BJ (cell line): Measurements from ENCODE around the gene UBE2C. TPM values are rescaled to one million over a fixed set of nuclear protein-coding genes. Genes with fewer than 3 reads are reported as not detected.

Experiments used
- CTCF ChIA-PET: fragments of 350-600 bp; formaldehyde crosslinking; extraction: SDS; loops from one replicate; lab custom pipeline; 2021; ENCODE audit warnings: antibody characterized with exemption, inconsistent platforms; lab: Yijun Ruan, JAX
- POLR2A ChIA-PET: fragments of 300-600 bp; sonication (Branson Sonifier 250); formaldehyde crosslinking; extraction: SDS; loops from one replicate; lab custom pipeline; 2021; ENCODE audit warnings: antibody characterized with exemption; lab: Charles Lee
- DNase-seq: peaks from one replicate; pipeline ENCODE4 v3.0.0-alpha.2; 2011; ENCODE audit warnings: low read depth
- H3K27me3 ChIP-seq: 2 replicates; pipeline ENCODE4 v1.6.0; 2011; ENCODE audit warnings: low read length; ENCODE audit not compliant: control insufficient read depth, insufficient read depth
- H3K36me3 ChIP-seq: 2 replicates; pipeline ENCODE4 v1.5.1; 2011; ENCODE audit warnings: low read length; ENCODE audit not compliant: control insufficient read depth, insufficient read depth
- H3K4me3 ChIP-seq: 2 replicates; pipeline ENCODE4 v1.5.1; 2011; ENCODE audit warnings: low read depth, mild to moderate bottlenecking, control low read depth, low read length
- polyA plus RNA-seq: library from polyadenylated mRNA; depleted of rRNA; stranded (reverse); fragments of >200 nt; gene quantifications from 2 replicates; pipeline ENCODE4 v1.2.3, GENCODE V29; 2011
- TF ChIP-seq, protein P1 (sequence below): IDR thresholded peaks from 2 replicates; pipeline ENCODE4 v1.5.1; 2011; ENCODE audit warnings: low read depth, mild to moderate bottlenecking, control low read depth, inconsistent platforms, low read length, moderate library complexity; ENCODE audit not compliant: insufficient read depth

Gene UBE2C
- polyA plus RNA-seq, 1 experiment = 90.8 TPM

DNA sequence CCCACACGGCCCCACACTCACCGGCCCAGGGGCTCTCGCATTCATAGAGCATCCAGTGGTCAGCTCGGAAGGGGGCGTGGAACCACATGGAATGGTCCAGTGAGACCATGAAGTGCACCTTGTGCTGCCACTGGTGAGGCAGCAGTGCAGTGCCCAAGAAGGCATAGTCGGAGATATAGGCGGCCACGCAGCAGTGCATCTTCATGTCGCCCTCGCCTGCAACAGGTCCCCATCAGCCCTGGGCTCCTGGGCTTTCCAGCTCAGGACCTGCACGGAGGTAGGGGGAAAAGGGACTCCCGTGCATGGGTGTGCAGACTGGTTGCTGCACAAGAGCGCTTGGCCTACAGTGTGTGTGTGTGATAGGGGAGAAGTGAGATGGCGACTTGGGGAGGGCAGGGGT lies 31.1 kb downstream of the UBE2C start:
- no peak overlapping the region for H3K4me3 ChIP-seq
- no peak for DNase-seq
- CTCF ChIA-PET = interaction anchor here (1.5 kb wide), 1 partner anchor 19 kb away, joined by 5 read pairs; no protein-coding TSS in a partner anchor
- TF ChIP-seq, protein P1, sequence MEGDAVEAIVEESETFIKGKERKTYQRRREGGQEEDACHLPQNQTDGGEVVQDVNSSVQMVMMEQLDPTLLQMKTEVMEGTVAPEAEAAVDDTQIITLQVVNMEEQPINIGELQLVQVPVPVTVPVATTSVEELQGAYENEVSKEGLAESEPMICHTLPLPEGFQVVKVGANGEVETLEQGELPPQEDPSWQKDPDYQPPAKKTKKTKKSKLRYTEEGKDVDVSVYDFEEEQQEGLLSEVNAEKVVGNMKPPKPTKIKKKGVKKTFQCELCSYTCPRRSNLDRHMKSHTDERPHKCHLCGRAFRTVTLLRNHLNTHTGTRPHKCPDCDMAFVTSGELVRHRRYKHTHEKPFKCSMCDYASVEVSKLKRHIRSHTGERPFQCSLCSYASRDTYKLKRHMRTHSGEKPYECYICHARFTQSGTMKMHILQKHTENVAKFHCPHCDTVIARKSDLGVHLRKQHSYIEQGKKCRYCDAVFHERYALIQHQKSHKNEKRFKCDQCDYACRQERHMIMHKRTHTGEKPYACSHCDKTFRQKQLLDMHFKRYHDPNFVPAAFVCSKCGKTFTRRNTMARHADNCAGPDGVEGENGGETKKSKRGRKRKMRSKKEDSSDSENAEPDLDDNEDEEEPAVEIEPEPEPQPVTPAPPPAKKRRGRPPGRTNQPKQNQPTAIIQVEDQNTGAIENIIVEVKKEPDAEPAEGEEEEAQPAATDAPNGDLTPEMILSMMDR = no peak
- POLR2A ChIA-PET = interaction anchor here (0.6 kb wide), 1 partner anchor 8 kb away, joined by 3 read pairs; no protein-coding TSS in a partner anchor
- no peaks in the 10 kb centered on the region for H3K27me3 ChIP-seq
- H3K36me3 ChIP-seq = peaks cover 24% of the 10 kb centered on the region

DNA sequence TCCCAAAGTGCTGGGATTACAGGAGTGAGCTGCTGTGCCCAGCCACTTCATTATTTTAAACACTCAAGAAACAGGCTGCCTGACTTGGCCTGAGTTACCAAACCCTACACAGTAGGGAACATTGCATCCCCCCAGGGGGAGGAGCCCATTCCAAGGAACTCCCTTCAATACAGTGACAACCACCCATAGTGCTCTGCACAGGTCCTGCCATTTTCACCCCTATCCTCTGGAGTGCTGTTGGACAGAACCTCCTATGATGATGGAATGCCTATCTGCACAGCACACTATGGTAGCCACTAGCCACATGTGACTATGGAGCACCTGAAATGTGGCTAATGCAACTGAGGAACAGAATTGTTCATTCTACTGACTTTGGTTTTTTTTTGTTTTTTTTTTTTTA lies 33.0 kb downstream of the UBE2C start:
- no peak for DNase-seq
- H3K36me3 ChIP-seq = peaks cover 24% of the 10 kb centered on the region
- CTCF ChIA-PET = interaction anchor here (0.8 to 1.5 kb wide), 2 partner anchors 12 to 47 kb away, joined by 3 to 4 read pairs; partner anchors contain the start of gene SNX21
- POLR2A ChIA-PET = no interaction called here
- TF ChIP-seq, protein P1 = no peak
- H3K27me3 ChIP-seq = no peaks in the 10 kb centered on the region
- no peak overlapping the region for H3K4me3 ChIP-seq

DNA sequence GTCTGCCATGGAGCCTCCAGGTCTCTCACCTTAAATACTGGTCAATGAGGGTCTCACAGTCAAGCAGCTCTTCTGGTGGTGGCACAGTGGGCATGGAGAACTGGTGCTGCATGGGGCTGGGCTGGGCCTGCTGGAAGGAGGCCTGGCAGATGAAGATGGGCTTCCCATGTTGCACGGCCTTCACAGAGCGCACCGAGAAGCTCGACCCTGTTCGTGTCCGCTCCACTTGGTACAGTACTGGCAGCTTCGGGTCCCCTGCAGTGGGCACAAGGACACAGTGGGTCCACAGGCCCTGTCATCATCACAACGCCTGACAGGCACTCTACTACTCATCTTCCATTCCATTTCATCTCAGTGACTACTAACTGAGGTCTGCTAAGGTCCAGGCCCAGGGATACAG lies 36.0 kb downstream of the UBE2C start:
- Histone ChIP-seq H3K27me3 (no peaks in the 10 kb centered on the region), H3K36me3 (peaks cover 14% of the 10 kb centered on the region), H3K4me3 (no peak overlapping the region)
- DNase-seq = no peak
- CTCF ChIA-PET = interaction anchor here (0.8 kb wide), 1 partner anchor 9 kb away, joined by 3 read pairs; no protein-coding TSS in a partner anchor
- POLR2A ChIA-PET = no interaction called here
- TF ChIP-seq, protein P1 = no peak

DNA sequence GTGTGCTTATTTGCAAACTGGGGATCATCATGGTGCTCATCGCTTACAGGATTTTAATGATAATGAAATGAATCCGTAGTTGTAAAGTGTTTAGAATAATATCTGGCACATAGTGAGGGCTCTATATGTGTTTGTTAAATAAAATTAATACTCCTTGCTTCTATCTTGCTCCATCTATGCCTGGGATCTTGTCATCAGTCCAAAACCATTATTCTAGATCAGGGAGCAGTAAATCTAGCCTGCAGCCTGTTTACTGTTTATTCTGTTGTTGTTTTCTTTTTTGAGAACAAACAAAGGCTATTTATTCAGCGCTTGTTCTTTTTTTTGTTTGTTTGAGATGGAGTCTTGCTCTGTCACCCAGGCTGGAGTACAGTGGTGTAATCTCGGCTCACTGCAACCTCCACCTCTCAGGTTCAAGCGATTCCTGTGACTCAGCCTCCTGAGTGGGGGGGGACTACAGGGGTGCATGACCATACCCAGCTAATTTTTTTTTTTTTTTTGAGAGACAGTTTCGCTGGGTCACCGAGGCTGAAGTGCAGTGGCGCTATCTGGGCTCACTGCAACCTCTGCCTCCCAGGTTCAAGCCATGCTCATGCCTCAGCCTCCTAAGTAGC lies 36.6 kb downstream of the UBE2C start:
- Histone ChIP-seq H3K27me3 (no peaks in the 10 kb centered on the region), H3K4me3 (no peak overlapping the region), H3K36me3 (peaks cover 12% of the 10 kb centered on the region)
- TF ChIP-seq, protein P1 = no peak
- DNase-seq = no peak
- ChIA-PET POLR2A (no interaction called here), CTCF (interaction anchor here (0.6 to 0.8 kb wide), 2 partner anchors 10 to 123 kb away, joined by 3 read pairs; partner anchors contain the start of gene ZNF335)

DNA sequence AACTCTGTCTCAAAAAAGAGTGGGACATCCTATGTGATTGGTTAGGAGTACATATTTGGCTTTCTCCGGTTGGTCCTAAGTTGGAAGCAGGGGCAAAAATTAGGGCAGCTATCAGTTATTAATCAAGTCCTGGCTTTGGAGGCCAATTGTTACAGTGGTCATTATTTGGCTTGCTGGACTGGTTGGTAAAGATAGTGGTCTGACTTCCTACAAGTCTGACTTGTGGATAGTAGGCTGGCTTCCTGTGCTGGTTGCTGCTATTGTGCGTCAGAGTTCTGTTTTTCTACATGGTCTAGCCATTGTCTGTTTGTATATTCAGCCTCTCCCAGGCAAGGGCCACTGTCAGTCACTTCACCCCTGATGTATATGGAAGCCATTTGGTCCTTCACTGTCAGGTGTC lies 37.8 kb downstream of the UBE2C start:
- H3K36me3 ChIP-seq = peaks cover 8% of the 10 kb centered on the region
- TF ChIP-seq, protein P1 = no peak
- POLR2A ChIA-PET = no interaction called here
- no peak for DNase-seq
- CTCF ChIA-PET = interaction anchor here (0.6 kb wide), 1 partner anchor 28 kb away, joined by 3 read pairs; no protein-coding TSS in a partner anchor
- no peak overlapping the region for H3K4me3 ChIP-seq
- no peaks in the 10 kb centered on the region for H3K27me3 ChIP-seq
